Type B pancreatic cell (in vitro differentiated cells): ENCODE measurements around the gene PDGFB. TPM values are rescaled to one million over a fixed set of nuclear protein-coding genes. Genes with fewer than 3 reads are reported as not detected.

Source experiments
- DNase-seq: peaks from one replicate; pipeline ENCODE4 v3.0.0; 2021; ENCODE audit warnings: mixed read lengths; ENCODE audit not compliant: unreplicated experiment; ENCODE audit errors: extremely low spot score
- H3K27ac Mint-ChIP-seq: 2 replicates; pipeline ENCODE4 v1.8.0; 2021; ENCODE audit warnings: mild to moderate bottlenecking, mixed read lengths
- H3K27me3 Mint-ChIP-seq: 2 replicates; pipeline ENCODE4 v1.8.0; 2021; ENCODE audit warnings: mixed read lengths
- H3K36me3 Mint-ChIP-seq: 2 replicates; pipeline ENCODE4 v1.8.0; 2021; ENCODE audit warnings: mixed read lengths
- H3K4me1 Mint-ChIP-seq: one replicate; pipeline ENCODE4 v1.8.0; 2021; ENCODE audit warnings: mixed read lengths; ENCODE audit not compliant: unreplicated experiment
- H3K4me3 Mint-ChIP-seq: 2 replicates; pipeline ENCODE4 v1.8.0; 2021; ENCODE audit warnings: mild to moderate bottlenecking, mixed read lengths
- H3K9me3 Mint-ChIP-seq: 2 replicates; pipeline ENCODE4 v1.8.0; 2021; ENCODE audit warnings: mixed read lengths
- total RNA-seq: library from RNA; stranded (reverse); gene quantifications from 2 replicates; pipeline ENCODE4 v1.2.1, GENCODE V29; 2021; ENCODE audit warnings: low replicate concordance
- TF ChIP-seq, protein P1 (sequence below): fragments of 200-600 bp; sonication (generic); conservative IDR thresholded peaks from 2 replicates; pipeline ENCODE4 v1.5.0; 2021; ENCODE audit warnings: antibody characterized with exemption, mild to moderate bottlenecking

PDGFB gene
- total RNA-seq, 1 donor from 2014 or later = 2.9 TPM

DNA sequence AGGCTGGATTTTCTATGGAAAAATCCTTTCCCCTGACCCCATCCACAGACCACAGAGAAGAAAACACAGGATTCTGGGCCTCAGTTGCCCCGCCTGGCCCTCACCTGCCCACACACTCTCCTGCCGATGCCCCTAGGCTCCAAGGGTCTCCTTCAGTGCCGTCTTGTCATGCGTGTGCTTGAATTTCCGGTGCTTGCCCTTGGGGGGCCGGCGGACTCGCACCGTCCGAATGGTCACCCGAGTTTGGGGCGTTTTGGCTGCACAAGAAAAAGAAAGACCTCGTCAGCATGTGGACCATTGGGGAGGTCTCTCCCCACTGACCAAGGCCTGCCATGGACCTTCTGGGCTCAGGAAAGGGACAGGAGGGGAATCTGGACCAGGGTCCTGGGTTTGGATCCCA lies 19.2 kb downstream of the PDGFB start:
- Mint-ChIP-seq H3K27me3 (no peaks in the 10 kb centered on the region), H3K36me3 (no peaks in the 10 kb centered on the region), H3K9me3 (no peaks in the 10 kb centered on the region), H3K4me1 (peaks cover 5% of the 10 kb centered on the region), H3K4me3 (no peak overlapping the region), H3K27ac (no peak overlapping the region)
- DNase-seq = no peak
- TF ChIP-seq, protein P1, sequence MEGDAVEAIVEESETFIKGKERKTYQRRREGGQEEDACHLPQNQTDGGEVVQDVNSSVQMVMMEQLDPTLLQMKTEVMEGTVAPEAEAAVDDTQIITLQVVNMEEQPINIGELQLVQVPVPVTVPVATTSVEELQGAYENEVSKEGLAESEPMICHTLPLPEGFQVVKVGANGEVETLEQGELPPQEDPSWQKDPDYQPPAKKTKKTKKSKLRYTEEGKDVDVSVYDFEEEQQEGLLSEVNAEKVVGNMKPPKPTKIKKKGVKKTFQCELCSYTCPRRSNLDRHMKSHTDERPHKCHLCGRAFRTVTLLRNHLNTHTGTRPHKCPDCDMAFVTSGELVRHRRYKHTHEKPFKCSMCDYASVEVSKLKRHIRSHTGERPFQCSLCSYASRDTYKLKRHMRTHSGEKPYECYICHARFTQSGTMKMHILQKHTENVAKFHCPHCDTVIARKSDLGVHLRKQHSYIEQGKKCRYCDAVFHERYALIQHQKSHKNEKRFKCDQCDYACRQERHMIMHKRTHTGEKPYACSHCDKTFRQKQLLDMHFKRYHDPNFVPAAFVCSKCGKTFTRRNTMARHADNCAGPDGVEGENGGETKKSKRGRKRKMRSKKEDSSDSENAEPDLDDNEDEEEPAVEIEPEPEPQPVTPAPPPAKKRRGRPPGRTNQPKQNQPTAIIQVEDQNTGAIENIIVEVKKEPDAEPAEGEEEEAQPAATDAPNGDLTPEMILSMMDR = no peak

- no peak for DNase-seq
- TF ChIP-seq, protein P1 = no peak
- H3K9me3 Mint-ChIP-seq = peaks cover 6% of the 10 kb centered on the region
These were observed 20.2 kb downstream of the PDGFB start for GRCh38 chr22:39224550-39224949.

GRCh38 chr22:39223091-39223710 lies 21.6 kb downstream of the PDGFB start:
- Mint-ChIP-seq H3K9me3 (peaks cover 10% of the 10 kb centered on the region), H3K27me3 (no peaks in the 10 kb centered on the region), H3K36me3 (no peaks in the 10 kb centered on the region), H3K4me3 (no peak overlapping the region), H3K27ac (no peak overlapping the region), H3K4me1 (no peaks in the 10 kb centered on the region)
- TF ChIP-seq, protein P1 = no peak
- no peak for DNase-seq

More at GRCh38 chr22:39224550-39224949, 20.2 kb downstream of the PDGFB start:
- no peaks in the 10 kb centered on the region for H3K36me3 Mint-ChIP-seq
- no peak overlapping the region for H3K4me3 Mint-ChIP-seq
- H3K27ac Mint-ChIP-seq = no peak overlapping the region
- H3K27me3 Mint-ChIP-seq = no peaks in the 10 kb centered on the region
- H3K4me1 Mint-ChIP-seq = no peaks in the 10 kb centered on the region

GRCh38 chr22:39221999-39222686 lies 22.6 kb downstream of the PDGFB start:
- Mint-ChIP-seq H3K9me3 (peaks cover 15% of the 10 kb centered on the region), H3K27me3 (no peaks in the 10 kb centered on the region), H3K27ac (no peak overlapping the region), H3K4me3 (no peak overlapping the region), H3K4me1 (no peaks in the 10 kb centered on the region), H3K36me3 (no peaks in the 10 kb centered on the region)
- no peak for DNase-seq
- TF ChIP-seq, protein P1 = no peak

- H3K4me1 Mint-ChIP-seq = no peaks in the 10 kb centered on the region
These were observed 23.6 kb downstream of the PDGFB start for GRCh38 chr22:39220890-39221850.

More at GRCh38 chr22:39220890-39221850, 23.6 kb downstream of the PDGFB start:
- DNase-seq = no peak
- no peaks in the 10 kb centered on the region for H3K27me3 Mint-ChIP-seq
- no peak overlapping the region for H3K27ac Mint-ChIP-seq
- no peaks in the 10 kb centered on the region for H3K36me3 Mint-ChIP-seq
- TF ChIP-seq, protein P1 = no peak
- H3K4me3 Mint-ChIP-seq = no peak overlapping the region
- H3K9me3 Mint-ChIP-seq = peaks cover 15% of the 10 kb centered on the region
